GDM1 (cell line): ENCODE results near the gene PLXNA4.

Source experiments
- DNase-seq: peaks from one replicate; lab custom pipeline; 2025; lab: John Stamatoyannopoulos, UW

The PLXNA4 gene

GRCh38 chr7:132386201-132386681, 190.0 kb downstream of the PLXNA4 start:
- DNase-seq = no peak

GRCh38 chr7:132383962-132384361, 192.3 kb downstream of the PLXNA4 start:
- no peak for DNase-seq

- DNase-seq = no peak
These were observed 194.4 kb downstream of the PLXNA4 start for GRCh38 chr7:132381742-132382472.

GRCh38 chr7:132380059-132380458, 196.2 kb downstream of the PLXNA4 start:
- DNase-seq = no peak

- no peak for DNase-seq
These were observed 197.0 kb downstream of the PLXNA4 start for GRCh38 chr7:132379292-132379691.

- no peak for DNase-seq
These were observed 198.3 kb downstream of the PLXNA4 start for GRCh38 chr7:132377703-132378584.

- DNase-seq = no peak
These were observed 199.3 kb downstream of the PLXNA4 start for GRCh38 chr7:132377015-132377414.

- DNase-seq = no peak
These were observed 199.8 kb downstream of the PLXNA4 start for GRCh38 chr7:132376361-132377013.

- DNase-seq = no peak
These were observed 202.4 kb downstream of the PLXNA4 start for GRCh38 chr7:132373879-132374278.

GRCh38 chr7:132373041-132373440, 203.2 kb downstream of the PLXNA4 start:
- DNase-seq = no peak

GRCh38 chr7:132371948-132372347, 204.3 kb downstream of the PLXNA4 start:
- no peak for DNase-seq

GRCh38 chr7:132368246-132368900, 207.9 kb downstream of the PLXNA4 start:
- no peak for DNase-seq

- no peak for DNase-seq
These were observed 208.5 kb downstream of the PLXNA4 start for GRCh38 chr7:132367795-132368194.

- DNase-seq = no peak
These were observed 209.3 kb downstream of the PLXNA4 start for GRCh38 chr7:132367004-132367403.

- DNase-seq = no peak
These were observed 212.0 kb downstream of the PLXNA4 start for GRCh38 chr7:132364226-132364625.

- DNase-seq = no peak
These were observed 214.2 kb downstream of the PLXNA4 start for GRCh38 chr7:132362059-132362458.

GRCh38 chr7:132361146-132361545, 215.1 kb downstream of the PLXNA4 start:
- DNase-seq = no peak

GRCh38 chr7:132359743-132360142, 216.5 kb downstream of the PLXNA4 start:
- DNase-seq = no peak

GRCh38 chr7:132355048-132355447, 221.2 kb downstream of the PLXNA4 start:
- no peak for DNase-seq

GRCh38 chr7:132354527-132354926, 221.7 kb downstream of the PLXNA4 start:
- peak; percentile 20 for DNase-seq

- DNase-seq = no peak
These were observed 222.3 kb downstream of the PLXNA4 start for GRCh38 chr7:132353936-132354335.

- no peak for DNase-seq
These were observed 223.5 kb downstream of the PLXNA4 start for GRCh38 chr7:132352800-132353199.
